Spleen (tissue), 11 donors: ENCODE data around the gene ERCC6. TPM values are rescaled to one million over a fixed set of nuclear protein-coding genes. Genes with fewer than 3 reads are reported as not detected.

ENCODE experiments used
- DNase-seq: peaks from one replicate; pipeline ENCODE4 v3.0.0-alpha.2; 2020
- H3K27ac ChIP-seq, 8 donors: fragments of 200-600 bp; sonication (generic) in 7 of 8; 1 replicate in 4 of 8; 2 replicates in 4 of 8; pipeline versions ENCODE4 v1.5.0 to v1.8.0; 2016 to 2021; ENCODE audit warnings: inconsistent platforms in 4 of 8, mild to moderate bottlenecking in 4 of 8, moderate library complexity in 1 of 8
- H3K27me3 ChIP-seq, 7 donors: fragments of 200-600 bp; sonication (generic) in 6 of 7; replicated peaks in 1 of 7; 1 replicate in 4 of 7; 2 replicates in 3 of 7; pipeline versions ENCODE4 v1.5.0 to v1.8.0; 2016 to 2021; ENCODE audit warnings: inconsistent platforms in 3 of 7, mild to moderate bottlenecking in 1 of 7
- H3K36me3 ChIP-seq, 6 donors: fragments of 200-600 bp; sonication (generic) in 5 of 6; 1 replicate in 4 of 6; 2 replicates in 2 of 6; pipeline versions ENCODE4 v1.5.0 to v1.8.0; 2016 to 2021; ENCODE audit warnings: inconsistent platforms in 2 of 6
- H3K4me1 ChIP-seq, 6 donors: fragments of 200-600 bp; sonication (generic) in 5 of 6; 1 replicate in 3 of 6; 2 replicates in 3 of 6; pipeline versions ENCODE4 v1.5.0 to v1.8.0; 2016 to 2021; ENCODE audit warnings: inconsistent platforms in 3 of 6
- H3K4me3 ChIP-seq, 8 donors: fragments of 200-600 bp; sonication (generic) in 7 of 8; 1 replicate in 4 of 8; 2 replicates in 4 of 8; pipeline versions ENCODE4 v1.5.0 to v1.8.0; 2016 to 2021; ENCODE audit warnings: inconsistent platforms in 4 of 8, mild to moderate bottlenecking in 4 of 8, moderate library complexity in 2 of 8
- H3K9me3 ChIP-seq, 8 donors: fragments of 200-600 bp; sonication (generic) in 7 of 8; 1 replicate in 4 of 8; 2 replicates in 4 of 8; pipeline versions ENCODE4 v1.5.0 to v1.8.0; 2016 to 2021; ENCODE audit warnings: inconsistent platforms in 4 of 8
- CTCF ChIP-seq, 11 experiments: fragments of 200-600 bp in 7 of 11; fragments of 450-650 bp in 4 of 11; sonication (generic) in 4 of 11; IDR thresholded peaks in 8 of 11; conservative IDR thresholded peaks in 3 of 11; 1 replicate in 7 of 11; 2 replicates in 4 of 11; pipeline versions ENCODE4 v1.4.0 to v1.8.0; 2016 to 2021; ENCODE audit warnings: antibody characterized with exemption in 11 of 11, inconsistent platforms in 4 of 11, mild to moderate bottlenecking in 1 of 11
- POLR2A ChIP-seq, 3 donors: fragments of 450-650 bp; IDR thresholded peaks; one replicate each; pipeline ENCODE4 v1.5.1; 2017; ENCODE audit warnings: antibody characterized with exemption in 3 of 3, mild to moderate bottlenecking in 1 of 3
- POLR2AphosphoS5 ChIP-seq, 3 donors: sonication (generic); formaldehyde crosslinking; IDR thresholded peaks; one replicate each; pipeline ENCODE4 v1.5.1; 2017; ENCODE audit warnings: antibody characterized with exemption in 3 of 3
- WGBS, 5 donors: extraction: QIAGEN DNeasy Blood & Tissue Kit in 3 of 5; methylation state at CpG; one replicate each; pipeline versions ENCODE4 v1.1.5 to v1.1.7; 2013 to 2018; 5-methylcytosine and 5-hydroxymethylcytosine counted together
- intact Hi-C: fragments of 100-400 bp; cut with DNase I; formaldehyde crosslinking; loops from one replicate; pipeline ENCODE4 v1.15.0; 2023; ENCODE audit warnings: low total_unique reads
- polyA plus RNA-seq, 3 donors: library from polyadenylated mRNA; stranded (reverse); fragments of 200-250 nt; gene quantifications; one replicate each; pipeline ENCODE4 v1.2.1, GENCODE V29; 2013
- total RNA-seq, 7 donors: library from RNA; depleted of rRNA in 3 of 7; stranded (reverse); fragments of >200 nt in 3 of 7; fragmentation: NEBNext Ultra II Directional in 4 of 7; extraction: Animal tissue kit (Norgen Biotek cat#: 25700) in 4 of 7; gene quantifications; one replicate each; pipeline versions ENCODE4 v1.1.0 to v1.2.1, GENCODE V29; 2016 to 2021
- donor health status: healthy with polysubstance abuse.
- donor health status: DM: no; HTN: no; CAD: no; lungs with moderate emphysema.
- donor health status: DM: no; HTN: no; CAD: no.
- donor health status: Bipolar disorder and iron deficiency.
- donor health status: healthy.
- donor health status: DM: no; HTN: no; CAD: no.
- donor health status: DM: yes; HTN: yes; CAD: no.

Gene ERCC6
- total and polyA plus RNA-seq, 10 donors: 2.7 to 32.7 (median 24.6) TPM

- intact Hi-C loops: no loop called here
- no peak for TF ChIP-seq POLR2AphosphoS5 (IDR thresholded peaks at IDR 0.05)
- TF ChIP-seq CTCF (IDR thresholded peaks at IDR 0.05 in 8 of 11, conservative IDR thresholded peaks at IDR 0.05 in 3 of 11): no peak
- no peak for TF ChIP-seq POLR2A (IDR thresholded peaks at IDR 0.05)
These were observed 40.5 kb downstream of the ERCC6 start for GRCh38 chr10:49498425-49498824.

GRCh38 chr10:49497358-49497757 lies 41.6 kb downstream of the ERCC6 start:
- TF ChIP-seq POLR2A (IDR thresholded peaks at IDR 0.05): no peak
- no peak for TF ChIP-seq CTCF (IDR thresholded peaks at IDR 0.05 in 8 of 11, conservative IDR thresholded peaks at IDR 0.05 in 3 of 11)
- TF ChIP-seq POLR2AphosphoS5 (IDR thresholded peaks at IDR 0.05): no peak
- Histone ChIP-seq H3K27me3 (no peaks in the 10 kb centered on the region), H3K4me3 (no peak overlapping the region), H3K4me1 (no peaks in the 10 kb centered on the region), H3K36me3 (peaks cover 0 to 78% (median 19%) of the 10 kb centered on the region in 6 donors), H3K27ac (no peak overlapping the region), H3K9me3 (no peaks in the 10 kb centered on the region)
- DNase-seq: no peak
- intact Hi-C loops: no loop called here
- 92 to 100% (median 98%) methylated on average over 2 of the region's 2 CpGs for WGBS, 5 donors

More at GRCh38 chr10:49498425-49498824, 40.5 kb downstream of the ERCC6 start:
- no peak for DNase-seq
- Histone ChIP-seq H3K9me3 (no peaks in the 10 kb centered on the region), H3K4me1 (no peaks in the 10 kb centered on the region), H3K4me3 (no peak overlapping the region), H3K27me3 (no peaks in the 10 kb centered on the region), H3K36me3 (peaks cover 0 to 78% (median 26%) of the 10 kb centered on the region in 6 donors), H3K27ac (no peak overlapping the region)
- WGBS, 5 donors: 91 to 97% (median 97%) methylated on average over 2 of the region's 2 CpGs

GRCh38 chr10:49488056-49488717 lies 50.7 kb downstream of the ERCC6 start:
- Histone ChIP-seq H3K9me3 (no peaks in the 10 kb centered on the region), H3K27ac (no peak overlapping the region), H3K27me3 (no peaks in the 10 kb centered on the region), H3K4me3 (no peak overlapping the region), H3K36me3 (peaks cover 0 to 40% (median 5%) of the 10 kb centered on the region in 6 donors), H3K4me1 (no peaks in the 10 kb centered on the region)
- no peak for DNase-seq
- intact Hi-C loops: no loop called here
- TF ChIP-seq POLR2AphosphoS5 (IDR thresholded peaks at IDR 0.05) (no peak), POLR2A (IDR thresholded peaks at IDR 0.05) (no peak), CTCF (IDR thresholded peaks at IDR 0.05 in 8 of 11, conservative IDR thresholded peaks at IDR 0.05 in 3 of 11) (no peak)
- 72 to 89% (median 76%) methylated on average over 8 of the region's 8 CpGs for WGBS, 5 donors

GRCh38 chr10:49486738-49487137 lies 52.2 kb downstream of the ERCC6 start:
- DNase-seq: no peak
- no peak for TF ChIP-seq POLR2A (IDR thresholded peaks at IDR 0.05)
- no peak for TF ChIP-seq POLR2AphosphoS5 (IDR thresholded peaks at IDR 0.05)
- no peak for TF ChIP-seq CTCF (IDR thresholded peaks at IDR 0.05 in 8 of 11, conservative IDR thresholded peaks at IDR 0.05 in 3 of 11)
- no peaks in the 10 kb centered on the region for H3K27me3 ChIP-seq
- peaks cover 3 to 45% (median 10%) of the 10 kb centered on the region in 6 donors for H3K36me3 ChIP-seq
- no peaks in the 10 kb centered on the region for H3K4me1 ChIP-seq
- intact Hi-C loops: no loop called here
- H3K4me3 ChIP-seq: no peak overlapping the region
- H3K9me3 ChIP-seq: no peaks in the 10 kb centered on the region
- 91 to 100% (median 96%) methylated on average over 1 of the region's 1 CpG for WGBS, 5 donors
- no peak overlapping the region for H3K27ac ChIP-seq
